HCT116 (cell line): ENCODE results near the gene AK5. TPM values are rescaled to one million over a fixed set of nuclear protein-coding genes. Genes with fewer than 3 reads are reported as not detected.

Experiments used
- ATAC-seq: fragments of 200-7000 bp; cut with Tn5 transposase; 2 replicates; pipeline ENCODE4 v1.9.1; 2020; ENCODE audit warnings: mild to moderate bottlenecking, moderate library complexity
- BruUV-seq: library from RNA; stranded (reverse); fragments of 400-500 nt; replicated peaks from 2 replicates; lab custom pipeline; 2021; lab: Mats Ljungman, UMichigan
- CTCF ChIA-PET: fragments of 300-600 bp; sonication (Branson Sonifier 250); formaldehyde crosslinking; loops from one replicate; lab custom pipeline; 2021; ENCODE audit warnings: antibody characterized with exemption; lab: Charles Lee
- POLR2A ChIA-PET: fragments of 300-600, 350-600 bp; sonication (Branson Sonifier 250); formaldehyde crosslinking; loops from one replicate; lab custom pipeline; 2021; ENCODE audit warnings: antibody characterized with exemption; lab: Charles Lee
- RAD21 ChIA-PET, 2 experiments: fragments of 300-600 bp; sonication (Branson Sonifier 250); formaldehyde crosslinking; loops; one replicate each; lab custom pipeline; 2023; ENCODE audit warnings: low total read pairs in 2 of 2; ENCODE audit not compliant: uncharacterized antibody in 2 of 2, unreplicated experiment in 2 of 2, low non-redundant PET in 1 of 2; lab: Charles Lee
- DNase-seq: peaks from one replicate; pipeline ENCODE4 v3.0.0-alpha.2; 2010; ENCODE audit warnings: low read depth, low spot score
- H2AFZ ChIP-seq: fragments of 200-600 bp; shearing (Covaris generic), sonication (generic); 2 replicates; pipeline ENCODE4 v1.6.1; 2017; ENCODE audit warnings: low read depth, mixed run types, mixed read lengths, antibody characterized with exemption, low read length; ENCODE audit not compliant: poor library complexity, severe bottlenecking
- H3K27ac ChIP-seq: 2 replicates; pipeline ENCODE4 v1.5.1; 2012; ENCODE audit warnings: low read depth, low read length
- H3K27me3 ChIP-seq: fragments of 200-600 bp; sonication (generic); 2 replicates; pipeline ENCODE4 v1.6.1; 2016; ENCODE audit warnings: mixed run types, low read length, mixed read lengths; ENCODE audit not compliant: insufficient read depth
- H3K36me3 ChIP-seq, 2 experiments: fragments of 200-500 bp in 1 of 2; fragments of 200-600 bp in 1 of 2; sonication (Bioruptor generic) in 1 of 2; sonication (generic) in 1 of 2; 2 replicates each; pipeline versions ENCODE4 v1.5.1 to v1.6.1; 2014 to 2016; ENCODE audit warnings: low read length in 2 of 2, inconsistent platforms in 1 of 2, mixed read lengths in 1 of 2, mixed run types in 1 of 2; ENCODE audit not compliant: insufficient read depth in 2 of 2, control insufficient read depth in 1 of 2
- H3K4me1 ChIP-seq, 2 experiments: fragments of 200-600 bp in 1 of 2; sonication (generic) in 1 of 2; 2 replicates each; pipeline versions ENCODE4 v1.5.1 to v1.6.1; 2012 to 2017; ENCODE audit warnings: low read length in 2 of 2, inconsistent platforms in 1 of 2, mild to moderate bottlenecking in 1 of 2, mixed read lengths in 1 of 2, mixed run types in 1 of 2, moderate library complexity in 1 of 2; ENCODE audit not compliant: insufficient read depth in 2 of 2, control insufficient read depth in 1 of 2
- H3K4me2 ChIP-seq: fragments of 200-600 bp; sonication (generic); 2 replicates; pipeline ENCODE4 v1.6.1; 2017; ENCODE audit warnings: mixed run types, low read length, mixed read lengths
- H3K4me3 ChIP-seq, 2 experiments: fragments of 200-600 bp in 1 of 2; sonication (generic) in 1 of 2; replicated peaks in 1 of 2; 2 replicates each; pipeline ENCODE4 v1.5.1; 2011 to 2016; ENCODE audit warnings: low read length in 2 of 2, control low read depth in 1 of 2, low read depth in 1 of 2, mild to moderate bottlenecking in 1 of 2, mixed read lengths in 1 of 2, mixed run types in 1 of 2
- H3K79me2 ChIP-seq: fragments of 200-600 bp; sonication (generic); 2 replicates; pipeline ENCODE4 v1.6.1; 2017; ENCODE audit warnings: mild to moderate bottlenecking, mixed run types, low read length, moderate library complexity, mixed read lengths; ENCODE audit not compliant: insufficient read depth
- H3K9ac ChIP-seq: fragments of 200-600 bp; sonication (generic); 2 replicates; pipeline ENCODE4 v1.6.1; 2016; ENCODE audit warnings: low read length, mixed read lengths
- H3K9me2 ChIP-seq: fragments of 200-600 bp; sonication (generic), shearing (Covaris generic); 2 replicates; pipeline ENCODE4 v1.6.1; 2017; ENCODE audit warnings: mixed run types, mild to moderate bottlenecking, moderate library complexity; ENCODE audit not compliant: insufficient read depth
- H3K9me3 ChIP-seq, 2 experiments: fragments of 200-500 bp in 1 of 2; fragments of 200-600 bp in 1 of 2; sonication (Bioruptor generic) in 1 of 2; sonication (generic) in 1 of 2; 2 replicates each; pipeline ENCODE4 v1.6.1; 2014 to 2017; ENCODE audit warnings: low read length in 2 of 2, mixed read lengths in 2 of 2, inconsistent platforms in 1 of 2, low read depth in 1 of 2, mild to moderate bottlenecking in 1 of 2, mixed run types in 1 of 2, moderate library complexity in 1 of 2; ENCODE audit not compliant: control insufficient read depth in 1 of 2, insufficient read depth in 1 of 2
- H4K20me1 ChIP-seq: fragments of 200-600 bp; sonication (generic), shearing (Covaris generic); 2 replicates; pipeline ENCODE4 v1.6.1; 2017; ENCODE audit warnings: mixed run types, mild to moderate bottlenecking, moderate library complexity; ENCODE audit not compliant: insufficient read depth
- CEBPB ChIP-seq: IDR thresholded peaks from 2 replicates; pipeline ENCODE4 v1.6.1; 2012; ENCODE audit warnings: low read depth
- EZH2 ChIP-seq: fragments of 200-600 bp; sonication (generic); IDR thresholded peaks from 2 replicates; pipeline ENCODE4 v1.6.1; 2017; ENCODE audit warnings: antibody characterized with exemption, mixed run types
- POLR2AphosphoS5 ChIP-seq: IDR thresholded peaks from 2 replicates; pipeline ENCODE4 v1.6.1; 2011; ENCODE audit warnings: mild to moderate bottlenecking, low read depth, low read length, moderate library complexity
- YY1 ChIP-seq: IDR thresholded peaks from 2 replicates; pipeline ENCODE4 v1.6.1; 2011; ENCODE audit warnings: low read length, low read depth, moderate library complexity, mild to moderate bottlenecking; ENCODE audit not compliant: insufficient replicate concordance; ENCODE audit errors: extremely low read depth
- ZFX ChIP-seq: fragments of 450-650 bp; IDR thresholded peaks from 2 replicates; pipeline ENCODE4 v1.6.1; 2017
- ZNF274 ChIP-seq: fragments of 200-500 bp; sonication (Bioruptor generic); IDR thresholded peaks from 2 replicates; pipeline ENCODE4 v1.6.1; 2014; ENCODE audit warnings: mild to moderate bottlenecking, low read depth, low read length, inconsistent platforms
- intact Hi-C: fragments of 100-400 bp; cut with micrococcal nuclease; formaldehyde crosslinking; loops from 2 replicates; pipeline ENCODE4 v1.10.0; 2022
- total RNA-seq: library from RNA; stranded (reverse); gene quantifications from one replicate; pipeline ENCODE4 v1.2.1, GENCODE V29; 2021; ENCODE audit not compliant: unreplicated experiment
- TF ChIP-seq, protein P1 (sequence below): IDR thresholded peaks from 2 replicates; pipeline ENCODE4 v1.6.1; 2011; ENCODE audit warnings: mild to moderate bottlenecking, low read length, moderate library complexity; ENCODE audit not compliant: insufficient replicate concordance; ENCODE audit errors: extremely low read depth
- TF ChIP-seq, protein P2 (sequence below): IDR thresholded peaks from 2 replicates; pipeline ENCODE4 v1.6.1; 2012; ENCODE audit warnings: low read depth

AK5 gene
- total RNA-seq, 1 experiment from 2014 or later, result 0.22 TPM

DNA sequence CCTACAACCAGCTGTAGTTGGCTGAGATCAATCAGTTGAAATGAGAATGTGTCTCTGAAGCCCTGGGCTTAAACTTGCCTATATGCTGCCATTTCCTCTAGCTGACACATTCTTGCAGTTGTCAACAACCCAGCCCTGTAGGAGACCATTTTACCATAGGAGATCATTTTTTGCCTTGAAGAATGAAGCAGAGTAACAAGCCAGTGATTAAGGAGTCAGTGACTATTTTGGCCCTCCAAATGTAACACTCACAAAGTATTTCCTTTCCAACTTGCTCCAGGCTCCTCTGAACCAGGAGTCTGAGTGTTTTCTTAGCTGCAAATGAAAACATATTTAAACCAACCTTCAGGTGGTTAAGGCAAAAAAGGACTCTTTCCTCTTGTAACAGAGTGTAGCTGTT, 217.1 kb downstream of the AK5 start:
- H3K79me2 ChIP-seq, result no peaks in the 10 kb centered on the region
- intact Hi-C loops, result no loop called here
- H3K4me1 ChIP-seq, result no peaks in the 10 kb centered on the region
- ATAC-seq, result no peak
- H3K9me3 ChIP-seq, result no peaks in the 10 kb centered on the region
- TF ChIP-seq POLR2AphosphoS5, result no peak
- TF ChIP-seq EZH2, result no peak
- TF ChIP-seq ZFX, result no peak
- TF ChIP-seq ZNF274, result no peak
- TF ChIP-seq, protein P1, sequence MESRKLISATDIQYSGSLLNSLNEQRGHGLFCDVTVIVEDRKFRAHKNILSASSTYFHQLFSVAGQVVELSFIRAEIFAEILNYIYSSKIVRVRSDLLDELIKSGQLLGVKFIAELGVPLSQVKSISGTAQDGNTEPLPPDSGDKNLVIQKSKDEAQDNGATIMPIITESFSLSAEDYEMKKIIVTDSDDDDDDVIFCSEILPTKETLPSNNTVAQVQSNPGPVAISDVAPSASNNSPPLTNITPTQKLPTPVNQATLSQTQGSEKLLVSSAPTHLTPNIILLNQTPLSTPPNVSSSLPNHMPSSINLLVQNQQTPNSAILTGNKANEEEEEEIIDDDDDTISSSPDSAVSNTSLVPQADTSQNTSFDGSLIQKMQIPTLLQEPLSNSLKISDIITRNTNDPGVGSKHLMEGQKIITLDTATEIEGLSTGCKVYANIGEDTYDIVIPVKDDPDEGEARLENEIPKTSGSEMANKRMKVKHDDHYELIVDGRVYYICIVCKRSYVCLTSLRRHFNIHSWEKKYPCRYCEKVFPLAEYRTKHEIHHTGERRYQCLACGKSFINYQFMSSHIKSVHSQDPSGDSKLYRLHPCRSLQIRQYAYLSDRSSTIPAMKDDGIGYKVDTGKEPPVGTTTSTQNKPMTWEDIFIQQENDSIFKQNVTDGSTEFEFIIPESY, result no peak
- TF ChIP-seq YY1, result no peak
- no peak for TF ChIP-seq CEBPB
- TF ChIP-seq, protein P2, sequence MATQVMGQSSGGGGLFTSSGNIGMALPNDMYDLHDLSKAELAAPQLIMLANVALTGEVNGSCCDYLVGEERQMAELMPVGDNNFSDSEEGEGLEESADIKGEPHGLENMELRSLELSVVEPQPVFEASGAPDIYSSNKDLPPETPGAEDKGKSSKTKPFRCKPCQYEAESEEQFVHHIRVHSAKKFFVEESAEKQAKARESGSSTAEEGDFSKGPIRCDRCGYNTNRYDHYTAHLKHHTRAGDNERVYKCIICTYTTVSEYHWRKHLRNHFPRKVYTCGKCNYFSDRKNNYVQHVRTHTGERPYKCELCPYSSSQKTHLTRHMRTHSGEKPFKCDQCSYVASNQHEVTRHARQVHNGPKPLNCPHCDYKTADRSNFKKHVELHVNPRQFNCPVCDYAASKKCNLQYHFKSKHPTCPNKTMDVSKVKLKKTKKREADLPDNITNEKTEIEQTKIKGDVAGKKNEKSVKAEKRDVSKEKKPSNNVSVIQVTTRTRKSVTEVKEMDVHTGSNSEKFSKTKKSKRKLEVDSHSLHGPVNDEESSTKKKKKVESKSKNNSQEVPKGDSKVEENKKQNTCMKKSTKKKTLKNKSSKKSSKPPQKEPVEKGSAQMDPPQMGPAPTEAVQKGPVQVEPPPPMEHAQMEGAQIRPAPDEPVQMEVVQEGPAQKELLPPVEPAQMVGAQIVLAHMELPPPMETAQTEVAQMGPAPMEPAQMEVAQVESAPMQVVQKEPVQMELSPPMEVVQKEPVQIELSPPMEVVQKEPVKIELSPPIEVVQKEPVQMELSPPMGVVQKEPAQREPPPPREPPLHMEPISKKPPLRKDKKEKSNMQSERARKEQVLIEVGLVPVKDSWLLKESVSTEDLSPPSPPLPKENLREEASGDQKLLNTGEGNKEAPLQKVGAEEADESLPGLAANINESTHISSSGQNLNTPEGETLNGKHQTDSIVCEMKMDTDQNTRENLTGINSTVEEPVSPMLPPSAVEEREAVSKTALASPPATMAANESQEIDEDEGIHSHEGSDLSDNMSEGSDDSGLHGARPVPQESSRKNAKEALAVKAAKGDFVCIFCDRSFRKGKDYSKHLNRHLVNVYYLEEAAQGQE, result no peak
- RAD21 ChIA-PET, result no interaction called here
- no peaks in the 10 kb centered on the region for H4K20me1 ChIP-seq
- H3K4me2 ChIP-seq, result no peak overlapping the region
- H3K4me3 ChIP-seq, result no peak overlapping the region
- no peak for DNase-seq
- CTCF ChIA-PET, result no interaction called here
- no TSS peak for BruUV-seq
- H3K9ac ChIP-seq, result no peak overlapping the region
- POLR2A ChIA-PET, result no interaction called here
- no peaks in the 10 kb centered on the region for H3K36me3 ChIP-seq
- H2AFZ ChIP-seq, result no peak overlapping the region
- H3K9me2 ChIP-seq, result no peaks in the 10 kb centered on the region
- H3K27me3 ChIP-seq, result no peaks in the 10 kb centered on the region
- no peak overlapping the region for H3K27ac ChIP-seq
